HEK293T (cell line): ENCODE results near the gene PELI3.

Source experiments
- ARNT ChIP-seq: fragments of 450-650 bp; IDR thresholded peaks from 2 replicates; pipeline ENCODE4 v1.6.1; 2017; ENCODE audit warnings: mild to moderate bottlenecking
- BHLHE40 ChIP-seq: fragments of 450-650 bp; IDR thresholded peaks from 2 replicates; pipeline ENCODE4 v1.6.1; 2016; ENCODE audit warnings: mild to moderate bottlenecking, moderate library complexity, borderline replicate concordance
- FOXA1 ChIP-seq: fragments of 450-650 bp; IDR thresholded peaks from 2 replicates; pipeline ENCODE4 v1.6.1; 2016; ENCODE audit warnings: mild to moderate bottlenecking
- FOXM1 ChIP-seq: fragments of 450-650 bp; IDR thresholded peaks from 2 replicates; pipeline ENCODE4 v1.6.1; 2017; ENCODE audit warnings: mild to moderate bottlenecking, borderline replicate concordance
- SP1 ChIP-seq: fragments of 450-650 bp; IDR thresholded peaks from 2 replicates; pipeline ENCODE4 v1.6.1; 2017
- SUZ12 ChIP-seq: fragments of 450-650 bp; IDR thresholded peaks from 2 replicates; pipeline ENCODE4 v1.6.1; 2016; ENCODE audit warnings: mild to moderate bottlenecking
- TARDBP ChIP-seq: fragments of 450-650 bp; IDR thresholded peaks from 2 replicates; pipeline ENCODE4 v1.6.1; 2016

- TF ChIP-seq ARNT (no peak), FOXA1 (no peak), BHLHE40 (no peak), TARDBP (no peak), SUZ12 (no peak), SP1 (no peak), FOXM1 (no peak)
Observed at GRCh38 chr11:66484806-66485380, 18.2 kb downstream of the PELI3 start.
